Tibial nerve (tissue), 4 donors: ENCODE measurements around the gene SNAPC1. TPM values are rescaled to one million over a fixed set of nuclear protein-coding genes. Genes with fewer than 3 reads are reported as not detected.
A peak's percentile ranks its signal among the peaks of the same experiment; 100 is the strongest.

Experiments
- DNase-seq, 2 donors: peaks; one replicate each; pipeline ENCODE4 v3.0.0-alpha.2; 2019; ENCODE audit warnings: low spot score in 2 of 2
- H3K27ac ChIP-seq, 4 donors: fragments of 200-600 bp; sonication (generic) in 3 of 4; one replicate each; pipeline ENCODE4 v1.5.1; 2017 to 2019; ENCODE audit warnings: mild to moderate bottlenecking in 1 of 4
- H3K27me3 ChIP-seq, 2 donors: fragments of 200-600 bp; sonication (generic) in 1 of 2; one replicate each; pipeline versions ENCODE4 v1.5.1 to v1.6.0; 2017 to 2019
- H3K36me3 ChIP-seq, 3 donors: fragments of 200-600 bp; sonication (generic); one replicate each; pipeline ENCODE4 v1.5.1; 2018 to 2019
- H3K4me1 ChIP-seq, 4 donors: fragments of 200-600 bp; sonication (generic) in 3 of 4; one replicate each; pipeline ENCODE4 v1.5.1; 2017 to 2019
- H3K4me3 ChIP-seq, 4 donors: fragments of 200-600 bp; sonication (generic) in 3 of 4; one replicate each; pipeline ENCODE4 v1.5.1; 2017 to 2019; ENCODE audit warnings: mild to moderate bottlenecking in 1 of 4, moderate library complexity in 1 of 4
- H3K9me3 ChIP-seq, 4 donors: fragments of 200-600 bp; sonication (generic) in 3 of 4; one replicate each; pipeline ENCODE4 v1.5.1; 2017 to 2019
- EP300 ChIP-seq, 2 donors: sonication (generic); formaldehyde crosslinking; IDR thresholded peaks; one replicate each; pipeline ENCODE4 v1.6.1; 2017; ENCODE audit warnings: antibody characterized with exemption in 2 of 2, mild to moderate bottlenecking in 1 of 2
- POLR2A ChIP-seq, 2 donors: fragments of 450-650 bp; IDR thresholded peaks; one replicate each; pipeline ENCODE4 v1.6.1; 2017; ENCODE audit warnings: antibody characterized with exemption in 2 of 2, mild to moderate bottlenecking in 2 of 2, moderate library complexity in 2 of 2
- WGBS, 2 donors: methylation state at CpG; one replicate each; pipeline ENCODE4 v1.1.5; 2018; 5-methylcytosine and 5-hydroxymethylcytosine counted together
- total RNA-seq, 4 donors: library from RNA; depleted of rRNA; stranded (reverse); fragments of >200 nt; gene quantifications; one replicate each; pipeline ENCODE4 v1.1.0, GENCODE V29; 2016
- TF ChIP-seq, protein P1 (sequence below), 5 experiments: fragments of 200-600 bp in 3 of 5; fragments of 450-650 bp in 2 of 5; sonication (generic) in 3 of 5; IDR thresholded peaks; one replicate each; pipeline ENCODE4 v1.5.1; 2016 to 2019; ENCODE audit warnings: antibody characterized with exemption in 5 of 5, mild to moderate bottlenecking in 3 of 5, moderate library complexity in 2 of 5

Gene SNAPC1, protein sequence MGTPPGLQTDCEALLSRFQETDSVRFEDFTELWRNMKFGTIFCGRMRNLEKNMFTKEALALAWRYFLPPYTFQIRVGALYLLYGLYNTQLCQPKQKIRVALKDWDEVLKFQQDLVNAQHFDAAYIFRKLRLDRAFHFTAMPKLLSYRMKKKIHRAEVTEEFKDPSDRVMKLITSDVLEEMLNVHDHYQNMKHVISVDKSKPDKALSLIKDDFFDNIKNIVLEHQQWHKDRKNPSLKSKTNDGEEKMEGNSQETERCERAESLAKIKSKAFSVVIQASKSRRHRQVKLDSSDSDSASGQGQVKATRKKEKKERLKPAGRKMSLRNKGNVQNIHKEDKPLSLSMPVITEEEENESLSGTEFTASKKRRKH
- 10 to 100 TPM in 2 of 4 donors, 1 to 10 TPM in 2; 6.3 to 14.4 (median 10.2) TPM for total RNA-seq

DNA sequence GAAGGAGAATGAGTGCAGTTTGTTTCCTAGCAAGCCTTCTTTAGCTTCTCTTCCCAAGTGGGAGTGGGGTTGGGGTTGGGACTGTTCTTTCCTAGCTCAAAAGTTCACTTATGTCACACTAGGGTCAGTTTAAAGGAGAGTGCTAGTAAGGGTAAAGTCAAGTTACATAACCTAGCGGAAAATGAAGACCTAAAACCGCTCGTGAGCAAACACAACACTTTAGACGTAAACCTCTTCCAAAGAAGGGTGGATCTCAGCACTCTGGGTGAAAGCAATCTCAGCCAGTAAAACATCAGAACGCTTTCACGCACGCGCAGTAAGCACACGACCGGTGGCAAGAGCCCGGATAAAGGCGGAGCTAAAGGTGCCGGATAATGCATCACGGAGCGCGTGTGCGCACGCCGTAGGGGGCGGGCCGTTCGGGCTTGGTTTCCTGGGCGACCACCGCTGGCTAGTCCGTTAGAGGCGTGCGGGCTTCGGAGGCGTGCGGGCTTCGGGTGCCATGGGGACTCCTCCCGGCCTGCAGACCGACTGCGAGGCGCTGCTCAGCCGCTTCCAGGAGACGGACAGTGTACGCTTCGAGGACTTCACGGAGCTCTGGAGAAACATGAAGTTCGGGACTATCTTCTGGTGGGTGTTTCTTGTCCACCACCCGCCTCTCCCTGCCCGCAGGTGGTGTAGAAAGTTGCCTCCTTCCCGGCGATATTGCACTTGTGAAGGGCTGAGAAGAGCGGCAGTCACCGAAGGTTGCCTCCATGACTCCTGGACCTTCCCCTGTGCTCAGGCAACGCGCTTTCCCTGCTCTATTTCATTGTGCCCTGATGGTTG lies at the start of gene SNAPC1:
Gene SNAPC1, plus strand, starts transcription at position 462 of the 828 bp plus-strand sequence. Its CDS starts 41 bp downstream, at position 503.
- DNase-seq, result peak; percentile 91 to 96
- Histone ChIP-seq H3K36me3 (no peaks in the 10 kb centered on the region), H3K27me3 (no peaks in the 10 kb centered on the region), H3K4me3 (peak within 1 kb of the TSS; percentile 61 to 94 (median 78)), H3K27ac (peak within 1 kb of the TSS; percentile 86 to 95 (median 90)), H3K9me3 (no peaks in the 10 kb centered on the region), H3K4me1 (peaks cover 0 to 43% (median 15%) of the 10 kb centered on the region in 4 donors)
- WGBS, 2 donors, result 0% methylated on average over 35 to 39 of the region's 49 CpGs
- TF ChIP-seq EP300 (IDR thresholded peaks at IDR 0.05) (peak; percentile 94 to 98), POLR2A (IDR thresholded peaks at IDR 0.05) (peak; percentile 43 to 85)
- TF ChIP-seq, protein P1, sequence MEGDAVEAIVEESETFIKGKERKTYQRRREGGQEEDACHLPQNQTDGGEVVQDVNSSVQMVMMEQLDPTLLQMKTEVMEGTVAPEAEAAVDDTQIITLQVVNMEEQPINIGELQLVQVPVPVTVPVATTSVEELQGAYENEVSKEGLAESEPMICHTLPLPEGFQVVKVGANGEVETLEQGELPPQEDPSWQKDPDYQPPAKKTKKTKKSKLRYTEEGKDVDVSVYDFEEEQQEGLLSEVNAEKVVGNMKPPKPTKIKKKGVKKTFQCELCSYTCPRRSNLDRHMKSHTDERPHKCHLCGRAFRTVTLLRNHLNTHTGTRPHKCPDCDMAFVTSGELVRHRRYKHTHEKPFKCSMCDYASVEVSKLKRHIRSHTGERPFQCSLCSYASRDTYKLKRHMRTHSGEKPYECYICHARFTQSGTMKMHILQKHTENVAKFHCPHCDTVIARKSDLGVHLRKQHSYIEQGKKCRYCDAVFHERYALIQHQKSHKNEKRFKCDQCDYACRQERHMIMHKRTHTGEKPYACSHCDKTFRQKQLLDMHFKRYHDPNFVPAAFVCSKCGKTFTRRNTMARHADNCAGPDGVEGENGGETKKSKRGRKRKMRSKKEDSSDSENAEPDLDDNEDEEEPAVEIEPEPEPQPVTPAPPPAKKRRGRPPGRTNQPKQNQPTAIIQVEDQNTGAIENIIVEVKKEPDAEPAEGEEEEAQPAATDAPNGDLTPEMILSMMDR (IDR thresholded peaks at IDR 0.05), result peak in 1 of 5 experiments; percentile 20

GRCh38 chr14:61713724-61714437 lies 48.3 kb upstream of the SNAPC1 start:
- TF ChIP-seq, protein P1 (IDR thresholded peaks at IDR 0.05), result no peak
- TF ChIP-seq POLR2A (IDR thresholded peaks at IDR 0.05) (no peak), EP300 (IDR thresholded peaks at IDR 0.05) (no peak)
- no peaks in the 10 kb centered on the region for H3K9me3 ChIP-seq
- no peaks in the 10 kb centered on the region for H3K27me3 ChIP-seq
- no peaks in the 10 kb centered on the region for H3K36me3 ChIP-seq
- peaks cover 0 to 56% (median 10%) of the 10 kb centered on the region in 4 donors for H3K4me1 ChIP-seq
- WGBS, 2 donors, result 65 to 68% methylated on average over 4 of the region's 4 CpGs
- no peak overlapping the region for H3K4me3 ChIP-seq
- H3K27ac ChIP-seq, result no peak overlapping the region
- no peak for DNase-seq

DNA sequence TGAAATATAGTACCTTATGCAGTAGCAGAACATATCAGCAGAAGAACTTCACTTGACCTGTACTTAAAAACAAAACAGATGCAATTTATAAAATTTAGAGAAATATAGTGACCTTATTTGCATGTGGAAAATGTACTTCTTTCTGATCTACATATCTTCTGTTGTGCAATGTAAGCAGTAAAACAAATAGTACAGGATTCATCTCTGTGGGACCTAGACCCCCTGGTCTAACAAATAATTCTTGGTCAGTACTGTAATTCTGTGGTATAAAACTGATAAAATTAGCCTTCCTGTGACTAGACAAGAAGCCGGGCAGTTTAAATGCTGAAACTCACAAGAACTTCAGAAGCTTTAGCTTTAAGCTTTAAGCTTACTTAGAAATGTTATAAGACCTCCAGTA lies 45.3 kb upstream of the SNAPC1 start:
- TF ChIP-seq EP300 (IDR thresholded peaks at IDR 0.05) (no peak), POLR2A (IDR thresholded peaks at IDR 0.05) (no peak)
- TF ChIP-seq, protein P1 (IDR thresholded peaks at IDR 0.05), result no peak
- no peak for DNase-seq
- no peaks in the 10 kb centered on the region for H3K9me3 ChIP-seq
- peaks cover 0 to 4% (median 0%) of the 10 kb centered on the region in 3 donors for H3K36me3 ChIP-seq
- H3K4me3 ChIP-seq, result no peak overlapping the region
- no peaks in the 10 kb centered on the region for H3K27me3 ChIP-seq
- peaks cover 0 to 55% (median 8%) of the 10 kb centered on the region in 4 donors for H3K4me1 ChIP-seq
- H3K27ac ChIP-seq, result no peak overlapping the region
- 68 to 89% methylated on average over 1 of the region's 1 CpG for WGBS, 2 donors

DNA sequence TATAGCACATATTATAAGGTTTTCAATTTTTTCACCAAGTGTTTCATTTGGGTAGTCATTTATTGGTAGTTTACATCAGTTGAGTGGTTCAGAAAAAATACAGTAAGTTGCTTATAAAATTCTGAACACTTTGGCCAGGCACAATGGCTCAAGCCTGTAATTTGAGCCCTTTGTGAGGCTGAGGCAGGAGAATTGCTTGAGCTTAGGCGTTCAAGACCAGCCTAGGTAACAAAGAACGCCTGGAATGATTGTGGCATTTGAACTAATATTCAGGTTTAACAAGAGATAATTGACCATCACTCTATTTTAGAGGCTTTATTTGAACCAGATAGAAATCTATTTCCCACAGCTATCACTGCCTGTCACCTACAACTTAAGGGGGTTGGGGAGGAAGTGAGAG lies 44.2 kb upstream of the SNAPC1 start:
- no peak overlapping the region for H3K27ac ChIP-seq
- whole genome bisulfite sequencing, 2 donors, result 93% methylated on average over 2 of the region's 2 CpGs
- no peaks in the 10 kb centered on the region for H3K27me3 ChIP-seq
- TF ChIP-seq POLR2A (IDR thresholded peaks at IDR 0.05), result no peak
- TF ChIP-seq, protein P1 (IDR thresholded peaks at IDR 0.05), result no peak
- TF ChIP-seq EP300 (IDR thresholded peaks at IDR 0.05), result no peak
- no peak overlapping the region for H3K4me3 ChIP-seq
- H3K9me3 ChIP-seq, result no peaks in the 10 kb centered on the region
- H3K36me3 ChIP-seq, result peaks cover 0 to 14% (median 0%) of the 10 kb centered on the region in 3 donors
- H3K4me1 ChIP-seq, result peaks cover 0 to 46% (median 7%) of the 10 kb centered on the region in 4 donors
- no peak for DNase-seq
